ENCODE results near the gene OSER1.

Gene OSER1

DNA sequence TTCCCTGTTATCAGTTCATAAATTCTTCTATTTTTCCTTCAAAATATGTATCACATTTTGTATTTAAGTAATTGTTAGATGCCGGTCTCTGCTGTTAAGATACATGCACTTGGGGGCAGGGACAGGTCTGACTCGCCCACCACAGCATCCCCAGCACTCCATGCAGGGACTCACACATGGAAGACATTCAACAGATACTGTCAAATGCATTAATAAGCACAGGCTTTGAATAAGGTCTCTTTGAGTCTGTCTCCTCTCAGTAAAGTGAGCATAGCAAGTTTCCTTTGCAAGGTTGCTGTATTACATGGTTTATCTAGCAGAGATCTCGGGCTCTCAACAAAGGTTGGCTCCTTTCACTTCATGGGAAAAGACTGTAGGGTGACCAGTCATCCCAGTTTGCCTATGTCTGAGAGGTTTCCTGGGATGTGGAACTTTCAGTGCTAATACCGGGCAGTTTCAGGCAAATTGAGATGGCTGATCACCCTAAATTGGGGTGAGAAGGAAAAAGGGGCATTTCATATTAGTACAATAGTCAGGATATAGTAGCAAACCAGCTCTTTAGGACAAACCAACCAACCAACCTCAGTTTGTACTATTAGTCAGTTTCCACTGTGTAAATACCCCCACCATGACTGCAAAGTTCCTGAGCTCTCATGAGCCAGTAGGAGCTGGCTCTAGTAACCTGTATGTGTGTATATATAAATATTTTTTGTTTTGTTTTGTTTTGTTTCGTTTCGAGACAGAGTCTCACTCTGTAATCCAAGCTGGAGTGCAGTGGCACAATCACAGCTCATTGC is 38.6 kb downstream of the OSER1 start:
- Histone ChIP-seq H2AFZ (no peak overlapping the region), H3K27me3 (ENCODE audit: control insufficient read depth, insufficient read depth, low read length) (no peaks in the 10 kb centered on the region), H3K4me2 (ENCODE audit: low read length) (no peak overlapping the region), H3K4me1 (no peaks in the 10 kb centered on the region), H3K79me2 (no peaks in the 10 kb centered on the region), H3K36me3 (ENCODE audit: control insufficient read depth, insufficient read depth, low read length) (no peaks in the 10 kb centered on the region), H3K9me3 (ENCODE audit: control insufficient read depth, low read length) (no peaks in the 10 kb centered on the region), H3K27ac (no peak overlapping the region), H3K9ac (no peak overlapping the region), H3K4me3 (ENCODE audit: low read depth, low read length) (no peak overlapping the region)
- no peak for TF ChIP-seq CTCF (IDR thresholded peaks at IDR 0.05)

DNA sequence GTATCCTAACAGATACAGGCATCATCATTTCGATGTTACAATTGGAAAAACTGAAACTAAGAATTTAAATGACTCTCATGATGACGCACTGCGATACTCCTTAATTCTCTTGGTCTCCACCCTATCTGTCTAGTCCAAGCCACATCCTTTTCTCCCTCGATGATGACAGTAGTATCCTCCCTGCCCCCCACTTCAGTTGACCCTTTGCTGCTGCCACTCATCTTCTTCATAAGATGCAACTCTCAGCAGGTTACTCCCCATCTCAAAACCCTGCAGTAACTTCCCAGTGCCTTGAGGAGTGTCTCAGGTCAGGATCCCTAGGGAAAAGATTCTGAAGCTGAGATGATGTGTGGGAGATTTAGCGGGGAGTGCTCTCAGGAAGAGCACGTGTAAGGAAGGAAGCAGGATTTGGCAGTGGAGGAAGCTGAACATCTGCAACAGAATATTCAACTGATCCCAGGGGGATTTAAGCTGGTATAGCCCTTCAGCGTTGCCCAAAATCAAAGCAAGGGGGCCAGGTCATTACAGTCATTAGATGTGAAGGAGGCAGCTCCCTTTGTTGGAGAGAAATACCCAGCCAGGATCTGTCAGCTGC is 39.7 kb downstream of the OSER1 start:
- no peaks in the 10 kb centered on the region for H3K9me3 ChIP-seq (ENCODE audit: control insufficient read depth, low read length)
- H2AFZ ChIP-seq, result no peak overlapping the region
- H3K27ac ChIP-seq, result no peak overlapping the region
- TF ChIP-seq CTCF (IDR thresholded peaks at IDR 0.05), result no peak
- H3K9ac ChIP-seq, result no peak overlapping the region
- H3K4me3 ChIP-seq (ENCODE audit: low read depth, low read length), result no peak overlapping the region
- no peak overlapping the region for H3K4me2 ChIP-seq (ENCODE audit: low read length)
- H3K4me1 ChIP-seq, result no peaks in the 10 kb centered on the region
- no peaks in the 10 kb centered on the region for H3K79me2 ChIP-seq
- no peaks in the 10 kb centered on the region for H3K36me3 ChIP-seq (ENCODE audit: control insufficient read depth, insufficient read depth, low read length)
- no peaks in the 10 kb centered on the region for H3K27me3 ChIP-seq (ENCODE audit: control insufficient read depth, insufficient read depth, low read length)

DNA sequence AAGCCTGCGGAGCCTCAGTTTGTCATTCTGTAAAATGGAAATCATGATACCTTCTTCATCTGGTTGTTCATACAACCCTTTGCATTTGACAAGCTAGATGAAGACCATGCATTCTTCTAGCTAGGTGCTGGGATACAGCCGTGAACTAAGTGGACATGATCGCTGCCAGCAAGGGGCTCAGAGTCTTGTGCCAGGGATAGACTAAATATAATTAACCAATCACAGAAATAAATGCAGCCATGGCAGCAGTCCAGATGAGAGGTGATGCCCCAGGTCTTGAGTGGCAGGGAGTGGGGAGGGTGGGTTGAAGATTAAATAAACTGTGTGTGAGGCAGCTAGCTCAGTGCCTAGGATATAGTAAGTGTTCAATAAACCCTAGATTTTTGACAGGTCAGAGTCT is 42.8 kb downstream of the OSER1 start:
- Histone ChIP-seq H3K4me2 (ENCODE audit: low read length) (no peak overlapping the region), H3K4me3 (ENCODE audit: low read depth, low read length) (no peak overlapping the region), H3K9me3 (ENCODE audit: control insufficient read depth, low read length) (no peaks in the 10 kb centered on the region), H3K79me2 (no peaks in the 10 kb centered on the region), H2AFZ (no peak overlapping the region), H3K36me3 (ENCODE audit: control insufficient read depth, insufficient read depth, low read length) (no peaks in the 10 kb centered on the region), H3K4me1 (no peaks in the 10 kb centered on the region), H3K9ac (no peak overlapping the region), H3K27ac (no peak overlapping the region), H3K27me3 (ENCODE audit: control insufficient read depth, insufficient read depth, low read length) (no peaks in the 10 kb centered on the region)
- no peak for TF ChIP-seq CTCF (IDR thresholded peaks at IDR 0.05)

- no peak for TF ChIP-seq CTCF (IDR thresholded peaks at IDR 0.05)
- H3K9me3 ChIP-seq (ENCODE audit: control insufficient read depth, low read length), result no peaks in the 10 kb centered on the region
- no peak overlapping the region for H3K4me2 ChIP-seq (ENCODE audit: low read length)
- no peak overlapping the region for H3K4me3 ChIP-seq (ENCODE audit: low read depth, low read length)
- no peak overlapping the region for H2AFZ ChIP-seq
- H3K79me2 ChIP-seq, result no peaks in the 10 kb centered on the region
- no peaks in the 10 kb centered on the region for H3K4me1 ChIP-seq
- H3K27me3 ChIP-seq (ENCODE audit: control insufficient read depth, insufficient read depth, low read length), result no peaks in the 10 kb centered on the region
- H3K36me3 ChIP-seq (ENCODE audit: control insufficient read depth, insufficient read depth, low read length), result no peaks in the 10 kb centered on the region
- H3K27ac ChIP-seq, result no peak overlapping the region
- H3K9ac ChIP-seq, result no peak overlapping the region
These were observed 44.1 kb downstream of the OSER1 start for GRCh38 chr20:44166477-44166876.

DNA sequence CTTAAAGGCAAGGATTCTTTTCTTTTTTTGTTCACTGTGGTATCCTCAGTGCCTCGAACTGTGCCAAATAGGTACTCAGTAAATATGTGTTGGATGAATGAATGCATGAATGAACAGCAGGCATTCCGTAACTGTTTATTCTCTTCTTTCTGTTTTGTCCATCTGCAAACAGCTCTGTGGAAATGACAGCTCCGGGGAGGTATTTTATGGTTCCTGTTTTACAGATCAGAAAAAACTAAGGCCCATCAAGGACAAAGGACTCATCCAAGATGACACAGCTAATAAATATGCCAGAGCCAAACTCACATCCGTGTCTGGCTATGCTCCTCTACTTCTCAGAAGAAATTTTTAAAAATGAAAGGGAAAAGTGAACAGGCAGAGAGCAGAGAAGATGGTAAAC is 44.6 kb downstream of the OSER1 start:
- Histone ChIP-seq H3K4me1 (no peaks in the 10 kb centered on the region), H3K4me3 (ENCODE audit: low read depth, low read length) (no peak overlapping the region), H3K27ac (no peak overlapping the region), H3K27me3 (ENCODE audit: control insufficient read depth, insufficient read depth, low read length) (no peaks in the 10 kb centered on the region), H3K79me2 (no peaks in the 10 kb centered on the region), H3K36me3 (ENCODE audit: control insufficient read depth, insufficient read depth, low read length) (no peaks in the 10 kb centered on the region), H3K9ac (no peak overlapping the region), H3K4me2 (ENCODE audit: low read length) (no peak overlapping the region), H2AFZ (no peak overlapping the region), H3K9me3 (ENCODE audit: control insufficient read depth, low read length) (no peaks in the 10 kb centered on the region)
- no peak for TF ChIP-seq CTCF (IDR thresholded peaks at IDR 0.05)
